Kidney (tissue), 14 donors: ENCODE data around the gene HCFC1. TPM values are rescaled to one million over a fixed set of nuclear protein-coding genes. Genes with fewer than 3 reads are reported as not detected.
A peak's percentile ranks its signal among the peaks of the same experiment; 100 is the strongest.

Experiments used
- DNase-seq, 5 donors: peaks; one replicate each; pipeline ENCODE4 v3.0.0-alpha.2; 2013 to 2020
- FAIRE-seq: peaks from 2 replicates; lab custom pipeline; 2012; peaks lifted over from hg19 to GRCh38; lab: Jason Lieb, UNC
- H3K27ac ChIP-seq, 2 donors: one replicate each; pipeline ENCODE4 v1.7.0; 2013; ENCODE audit warnings: low read depth in 2 of 2, low read length in 2 of 2, inconsistent platforms in 1 of 2
- H3K27me3 ChIP-seq: one replicate; pipeline ENCODE4 v1.7.1; 2013; ENCODE audit warnings: low read length, inconsistent platforms; ENCODE audit not compliant: control insufficient read depth, insufficient read depth
- H3K36me3 ChIP-seq, 3 donors: one replicate each; pipeline versions ENCODE4 v1.7.0 to v1.7.1; 2013; ENCODE audit warnings: low read length in 3 of 3, control low read depth in 1 of 3, inconsistent platforms in 1 of 3; ENCODE audit not compliant: insufficient read depth in 3 of 3, control insufficient read depth in 2 of 3
- H3K4me1 ChIP-seq, 3 donors: one replicate each; pipeline versions ENCODE4 v1.7.0 to v1.7.1; 2013; ENCODE audit warnings: low read length in 3 of 3, inconsistent platforms in 1 of 3, low read depth in 1 of 3; ENCODE audit not compliant: control insufficient read depth in 2 of 3, insufficient read depth in 2 of 3
- H3K4me3 ChIP-seq, 3 donors: one replicate each; pipeline versions ENCODE4 v1.7.0 to v1.8.1; 2013; ENCODE audit warnings: low read length in 3 of 3, control low read depth in 1 of 3, inconsistent platforms in 1 of 3
- H3K9ac ChIP-seq, 3 donors: one replicate each; pipeline versions ENCODE4 v1.7.0 to v1.7.1; 2013; ENCODE audit warnings: low read length in 3 of 3, control low read depth in 1 of 3, inconsistent platforms in 1 of 3
- H3K9me3 ChIP-seq, 3 donors: one replicate each; pipeline versions ENCODE4 v1.7.0 to v1.7.1; 2013; ENCODE audit warnings: low read length in 3 of 3, control low read depth in 1 of 3, inconsistent platforms in 1 of 3; ENCODE audit not compliant: control insufficient read depth in 2 of 3, insufficient read depth in 1 of 3
- CTCF ChIP-seq: IDR thresholded peaks from 3 replicates; pipeline ENCODE4 v1.5.1; 2012; ENCODE audit warnings: mild to moderate bottlenecking, moderate library complexity, borderline replicate concordance; ENCODE audit not compliant: insufficient read depth; ENCODE audit errors: extremely low read depth
- intact Hi-C: fragments of 100-400 bp; cut with DNase I; formaldehyde crosslinking; loops from one replicate; pipeline ENCODE4 v1.11.1; 2022
- polyA plus RNA-seq: library from polyadenylated mRNA; stranded (reverse); fragments of 350-450 nt; fragmentation: Illumina TruSeq; extraction: RNeasy Lipid Tissue Mini Kit (QIAGEN cat#74804); gene quantifications from one replicate; pipeline ENCODE4 v1.2.3, GENCODE V29; 2014; ENCODE audit warnings: low read depth, low replicate concordance; ENCODE audit not compliant: insufficient read depth
- total RNA-seq: library from RNA; stranded (reverse); fragmentation: NEBNext Ultra II Directional; extraction: Animal tissue kit (Norgen Biotek cat#: 25700); gene quantifications from one replicate; pipeline ENCODE4 v1.2.1, GENCODE V29; 2021
- donor health status: control.
- donor health status: control.
- donor health status: control.
- donor health status: control.
- donor health status: control.
- donor health status: DM: yes; HTN: yes; CAD: no.
- donor health status: Normal renal cell carcinoma (clear cell type).

The HCFC1 gene
- total and polyA plus RNA-seq, 2 donors from 2014 or later, result 13.5 to 54.6 TPM

- no peak for FAIRE-seq
- H3K4me1 ChIP-seq, result no peaks in the 10 kb centered on the region
- TF ChIP-seq CTCF, result no peak
- no peak for DNase-seq
- intact Hi-C loops, result no loop called here
- no peaks in the 10 kb centered on the region for H3K9me3 ChIP-seq
- no peak overlapping the region for H3K4me3 ChIP-seq
- no peak overlapping the region for H3K27ac ChIP-seq
- no peaks in the 10 kb centered on the region for H3K27me3 ChIP-seq
- H3K36me3 ChIP-seq, result no peaks in the 10 kb centered on the region
- H3K9ac ChIP-seq, result no peak overlapping the region
Measured at GRCh38 chrX:154008521-154008920, 36.9 kb upstream of the HCFC1 start.

- intact Hi-C loops, result no loop called here
- Histone ChIP-seq H3K27ac (no peak overlapping the region), H3K4me3 (no peak overlapping the region), H3K9me3 (no peaks in the 10 kb centered on the region), H3K27me3 (no peaks in the 10 kb centered on the region), H3K36me3 (no peaks in the 10 kb centered on the region), H3K9ac (no peak overlapping the region), H3K4me1 (no peaks in the 10 kb centered on the region)
- FAIRE-seq (no peak), DNase-seq (peak in 1 of 5 donors; percentile 70)
- no peak for TF ChIP-seq CTCF
Measured at GRCh38 chrX:154006947-154007346, 35.3 kb upstream of the HCFC1 start.

GRCh38 chrX:154004315-154004714 is 32.7 kb upstream of the HCFC1 start:
- H3K27ac ChIP-seq, result no peak overlapping the region
- no peak for DNase-seq
- no peaks in the 10 kb centered on the region for H3K9me3 ChIP-seq
- no peaks in the 10 kb centered on the region for H3K27me3 ChIP-seq
- no peak overlapping the region for H3K4me3 ChIP-seq
- no peak for FAIRE-seq
- no peaks in the 10 kb centered on the region for H3K36me3 ChIP-seq
- no peak for TF ChIP-seq CTCF
- intact Hi-C loops, result no loop called here
- H3K4me1 ChIP-seq, result no peaks in the 10 kb centered on the region
- H3K9ac ChIP-seq, result no peak overlapping the region

- DNase-seq (peak in 3 of 5 donors; percentile 44 to 80 (median 69)), FAIRE-seq (no peak)
- Histone ChIP-seq H3K4me1 (no peaks in the 10 kb centered on the region), H3K36me3 (no peaks in the 10 kb centered on the region), H3K9ac (no peak overlapping the region), H3K9me3 (no peaks in the 10 kb centered on the region), H3K27ac (peak overlapping the region; percentile 16 to 65), H3K4me3 (no peak overlapping the region), H3K27me3 (no peaks in the 10 kb centered on the region)
- TF ChIP-seq CTCF, result no peak
- intact Hi-C loops, result no loop called here
Measured at GRCh38 chrX:154002215-154002719, 30.6 kb upstream of the HCFC1 start.
